Epithelial cell of esophagus (primary cell): ENCODE measurements around the gene TMTC1.

Experiments used
- DNase-seq: peaks from one replicate; pipeline ENCODE4 v3.0.0; 2010; ENCODE audit warnings: low read depth
- H3K4me3 ChIP-seq: 2 replicates; pipeline ENCODE4 v1.5.1; 2011; ENCODE audit warnings: mild to moderate bottlenecking, low read length, control low read depth
- CTCF ChIP-seq: IDR thresholded peaks from 2 replicates; pipeline ENCODE4 v1.5.1; 2011; ENCODE audit warnings: low read depth, mild to moderate bottlenecking, low read length, control low read depth, inconsistent platforms; ENCODE audit not compliant: insufficient read depth; ENCODE audit errors: missing control alignments

Gene TMTC1

GRCh38 chr12:29509503-29509902, 274.2 kb downstream of the TMTC1 start:
- no peak overlapping the region for H3K4me3 ChIP-seq
- DNase-seq = no peak
- TF ChIP-seq CTCF = no peak

- no peak overlapping the region for H3K4me3 ChIP-seq
- no peak for TF ChIP-seq CTCF
- DNase-seq = no peak
These were observed 274.8 kb downstream of the TMTC1 start for GRCh38 chr12:29508949-29509348.

- H3K4me3 ChIP-seq = no peak overlapping the region
- TF ChIP-seq CTCF = no peak
- DNase-seq = no peak
These were observed 278.6 kb downstream of the TMTC1 start for GRCh38 chr12:29505122-29505521.

- TF ChIP-seq CTCF = no peak
- H3K4me3 ChIP-seq = no peak overlapping the region
- no peak for DNase-seq
These were observed 280.5 kb downstream of the TMTC1 start for GRCh38 chr12:29503283-29503682.

- no peak for TF ChIP-seq CTCF
- H3K4me3 ChIP-seq = no peak overlapping the region
- DNase-seq = no peak
These were observed 284.5 kb downstream of the TMTC1 start for GRCh38 chr12:29499235-29499634.

GRCh38 chr12:29497588-29497987, 286.2 kb downstream of the TMTC1 start, which contains the start of gene OVCH1:
OVCH1 (minus strand) TSS chr12:29497686; CDS start chr12:29497686, 0 bp downstream.
- H3K4me3 ChIP-seq = no peak within 1 kb of the TSS
- DNase-seq = no peak
- TF ChIP-seq CTCF = no peak

- no peak overlapping the region for H3K4me3 ChIP-seq
- DNase-seq = no peak
- TF ChIP-seq CTCF = no peak
These were observed 290.9 kb downstream of the TMTC1 start for GRCh38 chr12:29492891-29493290.
